GM12864 (cell line): ENCODE measurements around the gene PDYN.

ENCODE experiments used
- DNase-seq: peaks from one replicate; pipeline ENCODE4 v3.0.0-alpha.2; 2011; ENCODE audit warnings: low read depth
- H3K4me3 ChIP-seq: 2 replicates; pipeline ENCODE4 v1.5.1; 2011; ENCODE audit warnings: mild to moderate bottlenecking, low read depth, low read length, control low read depth
- CTCF ChIP-seq: IDR thresholded peaks from 2 replicates; pipeline ENCODE4 v1.5.1; 2011; ENCODE audit warnings: low read depth, mild to moderate bottlenecking, moderate library complexity, low read length, control low read depth, inconsistent platforms; ENCODE audit errors: missing control alignments

The PDYN gene

DNA sequence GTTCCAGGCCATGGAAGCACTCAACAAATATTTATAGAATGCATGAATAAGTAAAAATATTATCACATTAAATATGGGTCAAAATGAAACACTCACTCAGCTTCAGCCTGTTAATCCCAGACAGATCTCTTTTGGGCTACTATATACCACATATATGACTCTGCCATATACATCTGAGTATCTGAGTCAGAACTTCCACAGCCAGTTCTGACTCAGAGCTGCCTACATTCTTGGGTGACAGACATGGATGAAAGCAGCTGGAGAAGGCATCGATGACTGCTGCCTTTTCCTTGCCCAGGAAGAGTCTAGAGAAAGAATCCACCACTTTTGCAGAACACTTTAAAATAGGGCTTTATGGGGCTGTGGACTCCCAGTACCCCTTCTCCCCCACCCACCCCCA is 11.5 kb upstream of the PDYN start:
- TF ChIP-seq CTCF, result no peak
- DNase-seq, result no peak

DNA sequence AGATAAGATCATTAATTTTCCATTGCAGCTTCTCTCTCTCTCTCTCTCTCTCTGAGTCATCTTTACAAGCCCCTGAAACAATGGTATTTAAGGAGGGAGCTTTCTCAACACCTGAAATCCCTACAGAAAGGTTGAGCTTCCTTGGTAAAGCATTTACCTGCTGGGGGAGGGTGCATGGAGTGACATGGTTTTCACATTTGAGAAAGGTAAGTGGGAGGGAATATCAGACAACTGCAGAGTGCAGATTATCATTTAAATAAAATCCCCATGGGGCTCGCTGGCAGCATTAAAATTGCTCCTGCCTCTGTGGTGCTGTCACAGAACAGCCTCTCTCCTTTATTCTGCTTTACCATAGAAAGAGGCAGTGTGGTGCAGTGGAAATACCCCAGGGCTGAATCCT is 10.3 kb upstream of the PDYN start:
- H3K4me3 ChIP-seq, result no peak overlapping the region
- no peak for DNase-seq
- no peak for TF ChIP-seq CTCF

More for the DNA sequence above, 11.5 kb upstream of the PDYN start:
- H3K4me3 ChIP-seq, result no peak overlapping the region

- no peak overlapping the region for H3K4me3 ChIP-seq
- TF ChIP-seq CTCF, result no peak
- no peak for DNase-seq
Measured at GRCh38 chr20:2002365-2002764, 8.5 kb upstream of the PDYN start.

- TF ChIP-seq CTCF, result no peak
- no peak for DNase-seq
- no peak overlapping the region for H3K4me3 ChIP-seq
Measured at GRCh38 chr20:2001119-2001518, 7.3 kb upstream of the PDYN start.

DNA sequence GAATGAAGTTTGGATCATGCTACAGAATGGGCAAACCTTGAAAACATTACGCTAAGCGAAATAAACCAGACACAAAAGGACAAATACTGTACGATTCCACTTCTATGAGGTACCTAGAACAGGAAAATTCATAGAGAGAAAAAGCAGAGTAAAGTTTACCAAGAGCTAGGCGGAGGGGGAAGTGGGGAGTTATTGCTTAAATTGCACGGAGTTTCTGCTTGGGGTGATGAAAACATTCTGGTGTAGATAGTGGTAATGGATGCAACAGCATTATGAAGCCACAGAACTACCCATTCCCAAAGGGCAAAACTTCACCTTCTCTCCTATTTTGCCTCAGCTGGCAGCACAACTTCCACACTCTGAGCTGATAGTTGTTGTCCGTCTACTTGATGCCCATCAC is 6.4 kb upstream of the PDYN start:
- no peak for DNase-seq
- TF ChIP-seq CTCF, result no peak

GRCh38 chr20:1998715-1999114 is 4.9 kb upstream of the PDYN start:
- DNase-seq, result no peak
- no peak overlapping the region for H3K4me3 ChIP-seq
- TF ChIP-seq CTCF, result no peak

More for the DNA sequence above, 6.4 kb upstream of the PDYN start:
- no peak overlapping the region for H3K4me3 ChIP-seq

GRCh38 chr20:1998193-1998520 is 4.3 kb upstream of the PDYN start:
- no peak overlapping the region for H3K4me3 ChIP-seq

More at GRCh38 chr20:1998193-1998520, 4.3 kb upstream of the PDYN start:
- TF ChIP-seq CTCF, result no peak
- no peak for DNase-seq
